ENCODE data around the gene SHISA8.
"Not testable (repeated sequence)": the region's sequence is repeated elsewhere in the genome, so short reads cannot be mapped to it uniquely, and the experiment has no call there.

The SHISA8 gene

DNA sequence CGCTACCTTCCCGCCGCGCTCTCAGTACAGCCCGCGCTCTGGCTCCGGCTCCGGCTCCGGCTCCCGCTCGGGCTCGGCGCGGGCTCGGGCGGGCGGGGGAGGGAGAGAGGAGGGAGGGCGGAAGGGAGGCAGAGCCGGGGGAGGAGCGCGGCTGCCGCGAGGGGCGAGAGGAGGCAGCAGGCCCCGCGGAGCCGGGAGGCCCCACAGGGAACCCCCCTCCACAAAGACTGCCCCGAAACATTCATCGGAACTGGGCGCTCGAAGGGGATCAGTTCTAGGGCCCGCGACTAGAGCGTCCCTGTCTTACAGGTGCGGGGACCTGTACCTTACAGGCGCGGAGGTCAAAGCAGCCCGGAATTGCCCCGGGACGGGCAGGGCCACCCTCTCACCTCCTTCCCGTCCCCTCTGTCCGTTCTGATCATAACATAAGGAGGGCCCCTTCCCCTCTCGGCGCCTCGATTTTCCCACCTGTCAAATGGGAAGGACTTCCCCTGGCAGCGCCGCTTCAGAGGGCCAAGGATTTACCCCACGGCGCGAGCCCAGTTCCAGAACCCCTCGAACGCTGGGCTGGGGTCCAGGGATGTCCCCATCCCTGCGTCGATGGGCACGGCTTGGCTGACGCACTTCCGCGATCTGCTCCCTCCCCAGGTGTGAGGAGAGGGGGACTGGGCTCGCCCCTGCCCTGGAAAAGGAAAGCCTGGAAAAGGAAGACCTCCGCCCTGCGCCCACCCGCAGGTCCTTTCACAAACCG lies at the start of gene SHISA8:
Gene SHISA8 (minus strand): TSS at position 40 of the 751 bp plus-strand sequence. CDS start 407 bp downstream, outside the sequence.
- no peak for DNase-seq

DNA sequence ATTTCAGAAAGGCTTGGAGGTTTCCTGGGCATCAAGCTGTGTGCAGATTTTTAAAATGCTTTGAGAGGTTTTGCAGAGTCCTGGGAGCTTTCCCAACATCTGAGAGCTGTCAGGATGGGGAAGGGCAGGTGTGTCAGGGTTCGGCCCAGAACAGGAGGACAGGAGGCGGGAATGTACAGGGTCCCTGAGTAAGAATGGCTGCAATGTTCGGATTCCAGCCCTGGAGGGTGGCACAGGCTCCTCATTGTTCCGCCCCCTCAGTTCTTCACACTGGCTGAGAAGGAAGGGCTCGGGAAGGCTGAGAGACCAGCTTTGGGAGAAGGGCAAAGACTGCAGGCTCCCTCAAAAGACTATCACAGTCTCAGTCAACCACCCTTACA lies 49.2 kb upstream of the SHISA8 start:
- no peak for DNase-seq

DNA sequence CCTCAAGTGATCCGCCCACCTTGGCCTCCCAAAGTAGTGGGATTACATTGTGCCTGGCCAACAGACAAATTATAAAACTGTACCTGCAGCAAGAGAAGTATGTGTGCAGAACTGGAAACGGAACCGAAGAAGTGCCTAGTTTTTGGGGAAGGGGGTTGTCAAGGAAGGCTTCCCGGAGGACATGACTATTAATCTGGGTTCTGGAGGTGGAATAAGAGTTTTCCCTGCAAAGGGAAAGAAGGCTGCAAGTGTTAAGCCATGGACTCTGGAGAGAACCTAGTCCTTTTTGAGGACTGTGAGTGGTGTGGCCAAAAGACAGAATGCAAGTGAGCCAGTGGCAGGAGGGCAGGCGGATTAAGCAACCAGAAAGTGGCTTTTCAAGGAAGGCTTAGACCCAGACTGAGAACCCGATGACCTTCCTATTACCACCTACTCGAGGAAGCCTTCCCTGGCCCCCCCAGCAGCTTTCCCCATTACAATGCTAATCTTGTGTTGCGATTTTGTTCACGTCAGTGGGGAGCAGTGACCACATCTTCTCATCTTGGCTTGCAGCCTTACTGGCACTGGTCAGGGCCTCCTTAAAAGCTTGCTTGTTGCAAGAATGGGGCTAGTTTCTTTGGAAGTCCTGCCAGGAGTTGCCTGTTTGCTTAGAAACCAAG lies 48.7 kb upstream of the SHISA8 start:
- no peak for DNase-seq

DNA sequence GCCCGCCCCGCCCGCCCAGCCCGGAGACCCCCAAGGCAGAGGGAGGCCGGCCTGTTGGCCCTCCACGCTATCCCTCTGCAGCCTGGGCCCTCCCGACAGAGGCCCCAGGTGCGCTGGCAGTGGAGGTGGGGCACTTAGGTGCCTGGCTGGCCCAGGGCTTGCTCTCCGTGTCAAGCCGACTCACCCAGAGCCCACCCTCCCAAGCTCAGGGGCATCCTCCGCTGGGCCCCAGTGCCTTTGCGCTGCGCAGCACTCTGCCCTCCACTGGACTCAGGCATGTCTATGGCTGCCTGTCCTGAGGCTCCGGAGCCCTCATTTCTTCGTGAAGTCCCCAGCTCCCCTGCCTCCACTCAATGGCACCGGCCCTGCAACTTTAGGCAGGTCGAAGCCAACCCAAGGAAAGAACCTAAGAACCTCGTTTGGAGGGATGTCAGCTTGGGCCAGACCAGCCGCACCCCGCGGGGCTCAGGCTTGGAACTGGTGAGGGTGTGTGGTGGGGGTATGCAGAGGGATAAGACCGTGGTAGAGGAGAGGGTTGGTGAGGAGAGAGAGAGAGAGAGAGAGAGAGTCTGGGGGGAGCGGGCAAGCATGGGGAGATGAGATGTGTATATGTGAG lies 43.2 kb upstream of the SHISA8 start:
- DNase-seq: no peak

DNA sequence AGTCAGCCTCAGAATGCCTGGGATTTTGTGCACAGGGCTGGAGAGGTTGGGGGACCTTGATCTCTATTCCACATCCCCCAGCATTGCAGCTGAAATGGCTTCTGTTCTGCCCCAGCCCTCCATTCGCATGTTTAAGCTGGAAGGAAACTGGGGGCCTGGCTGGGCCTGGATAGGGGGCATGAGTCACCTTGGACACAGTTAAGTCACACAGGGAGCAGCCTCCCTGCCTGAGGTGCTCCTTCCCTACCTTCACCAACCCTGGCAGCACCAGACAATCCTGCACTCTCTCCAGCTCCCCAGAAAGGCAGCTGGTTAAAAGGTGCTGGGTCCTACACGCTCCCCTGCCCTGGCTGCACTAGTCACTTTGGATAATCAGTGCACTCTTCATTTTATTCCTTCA lies 37.8 kb upstream of the SHISA8 start:
- no peak for DNase-seq

DNA sequence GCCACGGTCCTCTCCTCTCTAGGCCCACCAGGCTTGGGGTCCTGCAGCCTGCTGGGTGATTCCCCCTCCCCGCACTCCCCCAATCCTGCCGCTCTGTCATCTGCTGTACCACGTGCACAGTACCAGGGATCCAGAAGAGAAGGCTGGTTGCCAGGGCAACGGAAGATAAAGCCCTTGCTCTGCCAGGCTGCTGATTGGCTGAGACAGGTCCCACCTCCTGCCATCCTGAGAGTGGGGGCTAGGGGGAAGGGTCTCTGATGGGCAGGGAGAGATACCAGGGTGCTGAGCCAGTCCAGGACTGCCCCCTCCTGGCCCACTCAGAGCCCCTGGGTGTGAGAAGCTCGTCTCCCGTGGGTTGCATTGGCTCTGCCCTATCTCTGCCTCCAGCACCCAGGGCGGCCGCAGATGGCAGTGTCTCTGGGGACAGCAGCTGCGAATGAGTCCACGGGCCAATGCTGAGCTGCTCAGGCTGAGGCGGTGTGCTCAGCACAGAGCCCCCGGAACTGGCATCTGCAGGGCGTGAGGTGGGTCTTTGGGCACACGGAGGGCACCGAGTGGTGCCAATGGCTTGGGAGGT lies 37.1 kb upstream of the SHISA8 start, which contains the start of gene SMIM45:
Gene SMIM45 (plus strand): TSS at position 253 of the 577 bp plus-strand sequence.
- no peak for DNase-seq

DNA sequence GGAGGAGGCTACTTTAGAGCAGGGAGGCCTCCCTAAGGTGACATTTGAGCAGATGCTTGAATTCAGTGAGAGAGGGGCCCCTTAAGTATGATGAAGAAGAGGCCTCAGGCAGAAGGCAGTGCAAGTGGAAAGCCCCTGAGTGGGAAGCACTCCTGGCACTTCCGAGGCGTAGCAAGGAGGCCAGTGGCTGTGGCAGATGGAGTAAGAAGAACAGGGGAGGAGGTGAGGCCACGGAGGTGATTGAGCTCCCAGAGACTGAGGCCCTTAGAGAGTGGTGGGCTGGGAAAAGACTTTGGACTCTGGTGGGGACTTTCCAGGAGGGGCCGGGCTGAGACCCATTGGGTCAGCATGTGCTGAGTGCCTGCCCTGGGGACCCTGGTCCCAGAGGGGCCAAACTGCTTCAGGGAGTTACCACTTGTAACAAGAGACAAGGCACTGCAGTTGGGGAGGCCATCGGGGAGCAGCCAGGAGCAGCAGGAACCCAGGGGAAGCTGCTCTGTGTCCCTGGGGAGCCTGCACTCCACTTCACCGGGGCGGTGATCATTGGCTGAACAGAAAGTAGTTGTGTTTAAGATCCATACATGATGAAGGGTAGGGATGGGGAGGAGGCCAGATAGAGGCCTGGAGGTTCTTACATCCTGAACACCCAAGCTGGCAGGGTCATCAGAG lies 34.6 kb upstream of the SHISA8 start:
- DNase-seq: no peak

DNA sequence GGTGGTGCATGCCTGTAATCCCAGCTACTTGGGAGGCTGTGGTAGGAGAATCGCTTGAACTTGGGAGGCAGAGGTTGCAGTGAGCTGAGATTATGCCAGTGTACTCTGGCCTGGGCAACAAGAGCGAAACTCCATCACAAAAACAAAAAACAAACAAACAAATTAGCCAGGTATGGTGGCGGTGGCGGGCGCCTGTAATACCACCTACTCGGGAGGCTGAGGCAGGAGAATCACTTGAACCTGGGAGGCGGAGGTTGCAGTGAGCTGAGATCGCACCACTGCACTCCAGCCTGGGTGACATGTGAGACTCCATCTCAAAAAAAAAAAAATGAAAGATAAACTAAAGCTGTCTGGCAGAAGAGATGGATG lies 34.0 kb upstream of the SHISA8 start:
- not testable (repeated sequence) for DNase-seq

DNA sequence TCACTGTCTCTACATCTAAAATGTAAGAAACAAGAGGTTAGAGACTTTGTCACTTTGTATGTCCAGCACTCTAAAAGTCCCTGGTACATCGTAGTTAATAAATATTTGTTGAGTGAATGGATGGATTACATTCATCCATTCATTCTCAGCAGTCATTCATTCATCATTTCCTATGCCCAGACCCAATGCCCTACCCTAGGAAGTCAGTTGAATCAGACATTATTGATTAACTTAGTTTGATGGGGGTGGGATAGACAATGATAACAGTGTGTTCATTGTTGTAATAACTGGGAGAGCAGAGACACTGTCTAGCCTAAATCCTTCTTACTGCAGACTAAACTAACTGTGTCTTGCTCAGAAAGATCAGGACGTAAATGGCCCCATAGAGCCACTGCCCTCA lies 33.3 kb upstream of the SHISA8 start:
- no peak for DNase-seq

DNA sequence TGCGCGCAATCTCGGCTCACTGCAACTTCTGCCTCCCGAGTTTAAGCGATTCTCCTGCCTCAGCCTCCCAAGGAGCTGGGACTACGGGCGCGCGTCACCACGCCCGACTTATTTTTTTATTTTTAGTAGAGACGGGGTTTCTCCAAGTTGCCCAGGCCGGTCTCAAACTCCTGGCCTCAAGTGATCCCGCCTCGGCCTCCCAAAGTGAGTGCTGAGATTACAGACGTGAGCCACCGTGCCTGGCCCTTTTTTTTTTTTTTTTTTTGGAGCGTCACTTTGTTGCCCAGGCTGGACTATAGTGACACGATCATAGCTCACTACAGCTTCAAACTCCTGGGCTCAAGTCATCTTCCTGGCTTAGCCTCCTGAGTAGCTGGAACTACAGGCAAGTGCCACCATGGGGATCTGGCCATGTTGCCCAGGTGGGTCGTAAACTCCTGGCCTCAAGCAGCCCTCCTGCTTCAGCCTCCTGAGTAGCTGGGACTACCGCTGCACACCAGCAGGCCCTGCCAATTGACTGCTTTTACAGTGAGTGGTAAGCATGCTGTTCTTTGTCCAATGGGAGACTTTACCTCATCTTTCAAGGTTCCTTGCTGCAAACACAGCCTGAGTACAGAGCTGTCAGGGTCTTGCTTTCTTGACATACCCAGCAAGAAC lies 32.7 kb upstream of the SHISA8 start:
- no peak for DNase-seq

DNA sequence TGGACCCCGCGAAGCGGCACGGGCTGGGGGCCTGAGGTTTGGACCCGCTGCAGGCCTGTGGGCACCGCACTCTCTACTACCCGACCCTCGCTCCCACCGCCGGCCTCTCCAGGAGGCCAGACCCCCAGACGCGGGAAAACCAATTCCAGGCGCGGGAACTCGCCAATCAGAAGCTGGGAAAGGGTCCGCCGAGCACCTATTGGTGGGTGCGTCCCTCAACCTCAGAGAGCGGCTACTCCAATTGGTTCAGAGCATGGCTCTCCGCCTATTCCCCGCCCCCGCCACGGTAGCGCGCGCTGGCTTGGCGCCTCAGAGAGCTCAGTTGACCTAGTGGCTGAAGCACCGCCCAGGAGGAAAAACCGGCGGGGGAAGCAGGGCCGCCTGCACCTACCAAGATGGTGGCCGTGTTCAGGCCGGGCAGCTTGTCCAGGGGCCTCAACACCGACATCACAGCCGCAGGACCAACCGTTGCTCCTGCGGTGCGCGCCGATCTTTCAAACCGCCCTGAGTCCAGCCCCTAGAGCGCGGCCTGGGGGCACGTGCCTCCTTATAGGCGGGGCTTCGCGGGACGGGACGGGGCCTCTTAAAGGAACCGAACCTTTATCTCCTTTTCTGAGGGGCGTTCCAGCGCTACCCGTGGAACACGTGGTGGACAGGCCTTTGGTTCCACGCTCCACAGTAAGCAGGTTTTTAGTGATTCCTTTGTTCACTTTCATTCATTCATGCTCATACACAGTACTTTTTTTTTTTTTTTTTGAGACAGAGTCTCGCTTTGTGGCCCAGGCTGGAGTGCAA lies 32.0 kb upstream of the SHISA8 start, which contains the start of gene CENPM:
Gene CENPM (minus strand): TSS at position 524 of the 795 bp plus-strand sequence. CDS start 76 bp downstream, at position 448.
- DNase-seq: peak; percentile 62

DNA sequence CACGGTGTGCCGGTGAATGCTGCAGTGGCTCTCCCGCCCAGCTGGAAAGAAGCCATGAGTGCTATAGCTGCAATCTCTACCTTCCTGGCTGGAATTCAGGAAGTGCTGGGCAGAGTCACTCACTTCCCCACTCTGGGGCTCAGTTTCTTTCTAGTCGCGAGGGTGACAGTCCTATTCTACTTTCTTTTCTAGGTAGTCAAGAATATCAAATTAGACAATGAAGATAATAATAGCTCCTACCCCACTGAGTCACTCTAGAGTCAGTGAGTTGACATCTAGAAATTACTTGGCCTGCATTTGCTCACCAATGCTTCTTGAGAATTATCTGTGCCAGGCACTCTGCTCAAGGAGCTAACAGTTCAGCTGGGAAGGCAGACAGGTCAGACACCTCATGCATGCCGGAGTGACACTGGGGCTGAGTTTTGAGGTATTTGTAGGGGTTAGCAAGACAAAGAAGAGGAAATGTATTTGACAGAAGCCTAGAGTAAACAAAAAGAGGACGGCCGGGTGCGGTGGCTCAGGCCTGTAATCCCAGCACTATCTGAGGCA lies 28.9 kb upstream of the SHISA8 start:
- DNase-seq: no peak

DNA sequence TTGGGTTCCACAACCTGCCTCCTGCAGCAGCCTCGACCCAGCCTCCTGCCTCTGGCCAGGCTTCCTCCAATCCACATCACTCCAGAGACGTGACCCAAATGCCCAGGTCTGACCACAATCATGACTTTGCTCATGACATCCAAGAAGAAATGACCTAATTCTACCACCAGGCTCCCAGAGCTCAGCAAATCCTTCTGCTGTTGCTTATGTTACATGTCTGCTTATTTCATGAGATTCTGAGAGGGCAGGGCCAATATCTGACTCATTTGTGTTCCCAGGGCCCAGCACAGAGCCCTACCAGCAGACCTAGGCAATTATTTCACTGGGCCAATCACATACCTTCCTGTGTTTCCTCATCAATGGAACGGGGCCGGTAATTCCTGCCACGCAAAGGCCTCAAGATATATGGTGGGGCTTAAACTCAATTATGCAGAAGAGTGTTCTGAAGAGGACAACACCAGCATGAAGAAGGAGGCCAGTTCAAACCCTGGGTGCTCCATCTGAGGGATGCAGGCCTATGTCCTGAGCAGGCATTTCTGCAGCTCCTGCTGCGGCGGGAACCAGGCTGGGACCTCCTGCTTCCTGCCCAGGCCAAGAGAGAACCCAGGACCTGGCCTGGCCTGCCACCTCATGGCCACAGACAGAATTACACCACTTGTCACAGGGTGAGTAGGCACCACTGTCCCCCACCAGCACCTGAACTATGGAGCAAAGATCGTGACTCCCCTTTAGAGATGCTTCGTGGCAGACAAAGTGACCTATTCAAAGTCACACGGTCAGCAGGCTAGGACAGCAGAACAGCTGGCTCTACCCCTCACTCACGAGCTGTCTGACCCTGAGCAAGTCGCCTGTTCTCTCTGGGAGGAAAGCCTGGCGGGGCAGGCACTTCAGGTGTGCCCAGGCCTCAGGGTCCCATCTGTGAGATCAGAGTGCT lies 26.2 kb upstream of the SHISA8 start:
- no peak for DNase-seq

DNA sequence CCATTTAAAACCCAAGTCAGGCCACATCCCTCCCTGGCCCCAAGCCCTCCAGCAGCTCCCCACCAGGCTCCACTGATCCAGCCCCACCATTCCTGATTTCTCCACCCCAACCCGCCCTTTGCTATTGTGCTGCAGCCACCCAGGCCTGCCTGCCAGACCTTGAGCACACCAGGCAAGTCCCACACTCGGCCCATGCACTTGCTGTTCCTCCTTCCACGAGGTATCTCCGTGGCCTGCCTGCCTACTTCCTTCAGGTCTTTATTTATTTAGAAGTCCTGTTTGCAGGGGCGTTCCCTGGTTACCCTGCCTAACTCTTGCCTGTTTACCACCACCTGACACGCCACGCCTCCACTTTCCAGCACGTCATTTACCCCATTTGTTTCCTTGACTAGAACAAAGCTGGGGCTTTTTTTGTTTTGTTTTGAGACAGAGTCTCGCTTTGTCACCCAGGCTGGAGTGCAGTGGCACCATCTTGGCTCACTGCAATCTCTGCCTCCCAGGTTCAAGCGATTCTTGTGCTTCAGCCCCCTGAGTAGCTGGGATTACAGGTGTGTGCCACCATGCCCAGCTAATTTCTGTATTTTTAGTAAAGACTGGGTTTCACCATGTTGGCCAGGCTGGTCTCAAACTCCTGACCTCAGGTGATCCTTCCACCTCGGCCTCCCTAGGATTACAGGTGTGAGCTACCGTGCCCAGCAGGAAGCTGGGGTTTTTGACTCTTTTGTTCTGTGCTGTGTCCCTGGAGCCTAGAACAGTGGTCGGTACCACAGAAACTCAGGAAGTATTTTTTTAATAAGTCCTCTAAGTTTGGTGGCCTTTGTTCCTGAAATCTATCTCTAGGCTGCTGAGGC lies 25.3 kb upstream of the SHISA8 start:
- DNase-seq: no peak

DNA sequence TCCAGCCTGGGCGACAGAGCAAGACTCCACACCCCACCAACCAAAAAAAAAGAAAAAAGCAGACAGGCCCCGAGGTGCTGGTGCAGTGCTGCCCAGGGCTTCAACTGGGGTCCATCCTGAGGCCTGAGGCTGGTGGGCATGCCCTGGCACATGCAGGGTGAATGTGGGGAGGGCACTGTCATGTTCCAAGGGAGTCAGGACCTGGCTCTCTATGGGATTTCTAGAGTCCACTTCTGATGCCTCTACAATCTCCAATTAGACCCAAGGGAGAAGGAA lies 22.0 kb upstream of the SHISA8 start:
- DNase-seq: no peak

DNA sequence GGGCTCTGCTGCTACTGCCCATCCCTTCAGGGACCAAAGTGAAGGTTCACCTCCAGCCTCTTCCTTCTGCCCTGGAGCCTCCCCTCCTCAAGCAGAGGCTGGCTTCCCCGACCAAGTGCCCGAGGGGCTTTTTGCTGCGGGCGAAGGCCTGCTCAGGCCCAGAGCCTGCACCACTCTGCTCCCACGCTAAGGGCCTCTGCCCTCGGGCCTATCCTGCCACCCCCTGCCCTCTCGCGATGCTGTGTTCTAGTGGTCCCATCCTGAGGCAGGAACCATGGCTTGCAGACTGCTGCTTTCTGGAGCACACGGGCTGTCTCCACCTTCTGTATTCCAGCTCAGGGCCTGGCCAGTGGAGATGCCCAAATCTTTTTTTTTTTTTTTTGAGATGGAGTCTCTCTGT lies 20.6 kb upstream of the SHISA8 start:
- DNase-seq: no peak

DNA sequence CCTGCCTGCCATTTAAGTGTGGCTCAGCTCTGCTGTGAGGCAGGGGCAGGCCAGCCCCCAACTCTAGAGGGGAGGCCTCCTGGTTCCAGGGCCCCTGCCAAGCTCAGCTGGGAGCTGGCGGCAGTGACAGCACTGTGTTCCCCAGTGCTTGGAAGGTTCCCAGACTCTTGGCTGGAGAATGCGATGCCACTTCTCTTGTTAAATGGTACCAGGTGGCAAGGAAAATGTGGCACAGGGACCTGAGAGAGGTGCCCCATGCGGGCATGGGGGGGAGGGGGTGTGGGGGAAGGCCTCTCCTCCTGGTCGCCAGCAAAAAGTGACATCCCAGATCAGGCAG lies 20.1 kb upstream of the SHISA8 start:
- no peak for DNase-seq

DNA sequence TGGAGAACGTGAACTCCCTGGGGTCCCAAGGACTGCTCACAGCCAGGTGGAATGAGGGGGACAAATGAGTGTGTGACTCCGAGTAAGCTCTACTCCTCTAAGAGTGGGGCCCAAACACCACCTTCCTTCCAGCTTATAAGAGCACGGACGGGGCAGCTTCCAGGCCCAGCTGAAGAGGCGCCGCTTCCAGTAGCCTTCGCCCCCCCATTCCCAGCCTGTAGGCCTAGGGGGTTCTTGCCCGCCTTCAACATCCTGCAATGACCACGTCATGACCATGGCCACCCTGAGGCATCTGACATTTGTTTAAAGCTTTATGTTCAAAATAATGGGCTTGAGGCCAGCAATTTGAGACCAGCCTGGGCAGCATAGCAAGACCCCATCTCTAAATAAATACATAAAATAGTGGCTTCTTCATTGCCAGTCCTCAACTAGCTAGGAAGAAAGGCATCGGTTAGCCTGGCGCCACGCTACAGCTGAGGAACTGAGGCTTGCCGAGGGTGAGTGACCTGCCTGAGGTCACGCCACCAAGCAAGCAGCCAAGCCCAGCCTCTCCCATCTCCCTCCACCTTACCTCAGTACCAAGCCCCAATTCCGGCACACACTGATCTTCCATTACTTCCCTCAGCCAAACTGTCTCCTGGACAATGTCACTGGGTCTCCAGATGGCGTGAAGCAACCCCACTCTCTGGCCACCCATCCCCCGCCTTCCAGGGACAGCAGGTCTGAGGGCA lies 19.6 kb upstream of the SHISA8 start:
- DNase-seq: no peak

Data from NCI-H2081 treated with DMSO at 0.1 percent for 48 hours (cell line).